IMR-90 (cell line): Measurements from ENCODE around the gene TRMT1. TPM values are rescaled to one million over a fixed set of nuclear protein-coding genes. Genes with fewer than 3 reads are reported as not detected.
A peak's percentile ranks its signal among the peaks of the same experiment; 100 is the strongest.

Experiments
- CHD1 ChIP-seq: IDR thresholded peaks from 2 replicates; pipeline ENCODE4 v1.6.1; 2012; ENCODE audit warnings: low read depth, low read length, improper control_type of control experiment
- FOS ChIP-seq: fragments of 150-350 bp; IDR thresholded peaks from 2 replicates; pipeline ENCODE4 v1.6.1; 2016; ENCODE audit warnings: low read depth, low read length
- POLR2A ChIP-seq: IDR thresholded peaks from 2 replicates; pipeline ENCODE4 v1.6.1; 2012; ENCODE audit warnings: mild to moderate bottlenecking, low read depth, low read length
- RCOR1 ChIP-seq: IDR thresholded peaks from 2 replicates; pipeline ENCODE4 v1.6.1; 2012; ENCODE audit warnings: mild to moderate bottlenecking, low read length, improper control_type of control experiment; ENCODE audit not compliant: insufficient replicate concordance
- polyA plus RNA-seq, 3 experiments: library from polyadenylated mRNA; depleted of rRNA; stranded (reverse); fragments of >200 nt; gene quantifications; 2 replicates each; pipeline ENCODE4 v1.2.3, GENCODE V29; 2012; ENCODE audit warnings: low replicate concordance in 1 of 3
- total RNA-seq: library from RNA; depleted of rRNA; stranded (reverse); fragments of >200 nt; gene quantifications from 2 replicates; pipeline ENCODE4 v1.2.3, GENCODE V29; 2012; rRNA removed

Gene TRMT1
- total and polyA plus RNA-seq, 2 of the 4 experiments (the other 2 are of a cell fraction), result 28.3 to 56.0 TPM

DNA sequence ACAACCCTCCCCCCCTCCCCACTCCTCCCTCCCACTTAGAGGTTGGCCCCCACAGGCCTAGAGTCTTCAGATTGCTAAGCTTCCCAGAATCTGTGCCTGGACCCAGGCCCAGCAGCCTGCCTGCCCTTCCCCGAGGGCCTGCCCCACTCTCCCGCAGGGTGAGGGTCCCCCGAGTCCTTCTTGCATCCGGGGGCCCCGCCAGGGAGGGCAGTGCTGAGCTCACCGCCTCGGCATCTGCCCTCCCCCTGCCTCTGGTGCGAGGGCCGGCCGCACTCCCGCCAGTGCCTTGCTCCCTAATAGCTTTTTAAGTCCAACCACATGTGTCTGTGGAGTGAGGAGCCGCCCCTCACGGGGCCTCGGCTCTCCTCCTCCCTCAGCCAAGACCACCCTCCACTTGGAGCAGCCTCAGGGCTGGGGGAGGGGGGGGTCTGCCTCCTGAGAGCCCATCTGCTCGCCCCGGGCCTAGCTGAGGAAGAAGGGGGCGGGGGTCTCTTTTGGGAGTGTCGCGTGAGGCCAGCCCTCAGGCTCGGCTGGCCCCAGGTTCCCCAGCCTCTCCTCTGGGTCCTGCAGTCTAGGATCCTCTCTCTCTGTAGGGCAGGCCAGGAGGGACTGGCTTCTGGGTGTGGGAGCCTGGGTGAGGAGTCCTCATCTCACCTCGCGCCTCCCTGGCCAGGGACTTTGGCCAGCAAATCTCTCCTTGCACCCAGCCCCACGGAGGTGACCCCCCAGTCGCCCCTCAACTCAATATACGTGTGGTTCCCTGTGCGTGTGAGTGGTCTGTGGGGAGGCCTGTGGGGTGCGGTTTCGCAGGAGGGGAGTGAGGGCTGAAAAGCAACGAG is 61.1 kb downstream of the TRMT1 start (continued):
- TF ChIP-seq CHD1 (no peak), RCOR1 (no peak), FOS (peak; percentile 39; the same call in 1 of the 2 replicates), POLR2A (peak; percentile 14; the same call in 1 of the 2 replicates)

Other genes starting within 250 kb of the TRMT1 start
- gene DNASE2, start 235.3 kb downstream of the TRMT1 start, total RNA-seq, result 6.4 and 9.5 TPM in 2 replicates
- 31.1 and 32.0 TPM in 2 replicates for gene DNASE2, start 235.3 kb downstream of the TRMT1 start, polyA plus RNA-seq (2012; rRNA removed)
- not detected in 2 replicates for gene KLF1, start 229.5 kb downstream of the TRMT1 start, total RNA-seq
- not detected in 2 replicates for gene KLF1, start 229.5 kb downstream of the TRMT1 start, polyA plus RNA-seq (2012; rRNA removed)
- gene GCDH, start 225.6 kb downstream of the TRMT1 start, total RNA-seq, result 41.1 and 41.6 TPM in 2 replicates
- 24.5 and 27.7 TPM in 2 replicates for gene GCDH, start 225.6 kb downstream of the TRMT1 start, polyA plus RNA-seq (2012; rRNA removed)
- under 0.01 and 0.36 TPM in 2 replicates for gene SYCE2, start 197.4 kb downstream of the TRMT1 start, total RNA-seq
- gene SYCE2, start 197.4 kb downstream of the TRMT1 start, polyA plus RNA-seq (2012; rRNA removed), result 0.19 and 0.50 TPM in 2 replicates
- gene FARSA, start 183.0 kb downstream of the TRMT1 start, total RNA-seq, result 49.3 and 53.0 TPM in 2 replicates
- gene FARSA, start 183.0 kb downstream of the TRMT1 start, polyA plus RNA-seq (2012; rRNA removed), result 75.9 and 80.9 TPM in 2 replicates
- gene CALR, start 178.1 kb downstream of the TRMT1 start, total RNA-seq, result 3,245 and 3,358 TPM in 2 replicates
- gene CALR, start 178.1 kb downstream of the TRMT1 start, polyA plus RNA-seq (2012; rRNA removed), result 1,894 and 1,932 TPM in 2 replicates
- 54.3 and 56.4 TPM in 2 replicates for gene RAD23A, start 170.9 kb downstream of the TRMT1 start, total RNA-seq
- gene RAD23A, start 170.9 kb downstream of the TRMT1 start, polyA plus RNA-seq (2012; rRNA removed), result 67.8 and 79.7 TPM in 2 replicates
- 13.3 and 22.5 TPM in 2 replicates for gene GADD45GIP1, start 159.5 kb downstream of the TRMT1 start, total RNA-seq
- gene GADD45GIP1, start 159.5 kb downstream of the TRMT1 start, polyA plus RNA-seq (2012; rRNA removed), result 42.4 and 64.7 TPM in 2 replicates
- not detected in 2 replicates for gene DAND5, start 147.2 kb downstream of the TRMT1 start, total RNA-seq
- 0.03 TPM in 1 of 2 replicates, not detected in the other for gene DAND5, start 147.2 kb downstream of the TRMT1 start, polyA plus RNA-seq (2012; rRNA removed)
- 10.0 and 10.2 TPM in 2 replicates for gene NFIX, start 121.3 kb downstream of the TRMT1 start, total RNA-seq
- gene NFIX, start 121.3 kb downstream of the TRMT1 start, polyA plus RNA-seq (2012; rRNA removed), result 46.9 and 47.7 TPM in 2 replicates
- gene LYL1, start 13.9 kb downstream of the TRMT1 start, total RNA-seq, result 0.28 and 0.36 TPM in 2 replicates
- gene LYL1, start 13.9 kb downstream of the TRMT1 start, polyA plus RNA-seq (2012; rRNA removed), result 0.39 and 0.63 TPM in 2 replicates
- 42.5 and 56.7 TPM in 2 replicates for gene NACC1, start 1.5 kb upstream of the TRMT1 start, total RNA-seq
- gene NACC1, start 1.5 kb upstream of the TRMT1 start, polyA plus RNA-seq (2012; rRNA removed), result 181 and 243 TPM in 2 replicates
- 64.9 and 76.7 TPM in 2 replicates for gene STX10, start 33.6 kb upstream of the TRMT1 start, total RNA-seq
- 77.9 and 82.0 TPM in 2 replicates for gene STX10, start 33.6 kb upstream of the TRMT1 start, polyA plus RNA-seq (2012; rRNA removed)
- gene IER2, start 33.7 kb upstream of the TRMT1 start, total RNA-seq, result 7.7 and 17.5 TPM in 2 replicates
- gene IER2, start 33.7 kb upstream of the TRMT1 start, polyA plus RNA-seq (2012; rRNA removed), result 99.4 and 102 TPM in 2 replicates